Bronchial epithelial cell (primary cell): ENCODE measurements around the gene PDE4B. TPM values are rescaled to one million over a fixed set of nuclear protein-coding genes. Genes with fewer than 3 reads are reported as not detected.
"Not testable (repeated sequence)": the region's sequence is repeated elsewhere in the genome, so short reads cannot be mapped to it uniquely, and the experiment has no call there.

Source experiments
- DNase-seq: peaks from one replicate; pipeline ENCODE4 v3.0.0-alpha.2; 2010; ENCODE audit warnings: low read depth
- FAIRE-seq: peaks from 2 replicates; lab custom pipeline; 2011; peaks lifted over from hg19 to GRCh38; lab: Jason Lieb, UNC
- H3K27me3 ChIP-seq: 2 replicates; pipeline ENCODE4 v1.5.1; 2011; ENCODE audit warnings: low read length; ENCODE audit not compliant: control insufficient read depth, insufficient read depth
- H3K36me3 ChIP-seq: 2 replicates; pipeline ENCODE4 v1.5.1; 2011; ENCODE audit warnings: low read length; ENCODE audit not compliant: control insufficient read depth, insufficient read depth
- H3K4me3 ChIP-seq: 2 replicates; pipeline ENCODE4 v1.5.1; 2011; ENCODE audit warnings: mild to moderate bottlenecking, low read depth, low read length, control low read depth
- CTCF ChIP-seq: IDR thresholded peaks from 2 replicates; pipeline ENCODE4 v1.5.1; 2011; ENCODE audit warnings: mild to moderate bottlenecking, moderate library complexity, low read length, control low read depth, inconsistent platforms; ENCODE audit not compliant: insufficient read depth, severe bottlenecking
- total RNA-seq: library from RNA; depleted of rRNA; stranded (reverse); fragments of >200 nt; gene quantifications from 2 replicates; pipeline ENCODE4 v1.2.1, GENCODE V29; 2014

The PDE4B gene
- total RNA-seq, 1 donor from 2014 or later = 0.26 TPM

GRCh38 chr1:65844296-65844695 is 51.6 kb downstream of the PDE4B start:
- DNase-seq (no peak), FAIRE-seq (no peak)
- Histone ChIP-seq H3K27me3 (no peaks in the 10 kb centered on the region), H3K36me3 (no peaks in the 10 kb centered on the region), H3K4me3 (no peak overlapping the region)
- TF ChIP-seq CTCF = no peak

GRCh38 chr1:65844821-65845534 is 52.3 kb downstream of the PDE4B start:
- TF ChIP-seq CTCF = no peak
- H3K36me3 ChIP-seq = no peaks in the 10 kb centered on the region
- FAIRE-seq (no peak), DNase-seq (no peak)
- H3K4me3 ChIP-seq = no peak overlapping the region
- H3K27me3 ChIP-seq = no peaks in the 10 kb centered on the region

GRCh38 chr1:65845535-65846060 is 52.9 kb downstream of the PDE4B start:
- Histone ChIP-seq H3K36me3 (no peaks in the 10 kb centered on the region), H3K4me3 (no peak overlapping the region), H3K27me3 (no peaks in the 10 kb centered on the region)
- FAIRE-seq (no peak), DNase-seq (no peak)
- no peak for TF ChIP-seq CTCF

GRCh38 chr1:65846866-65847265 is 54.2 kb downstream of the PDE4B start:
- FAIRE-seq (no peak), DNase-seq (no peak)
- Histone ChIP-seq H3K27me3 (no peaks in the 10 kb centered on the region), H3K36me3 (no peaks in the 10 kb centered on the region), H3K4me3 (no peak overlapping the region)
- no peak for TF ChIP-seq CTCF

- no peaks in the 10 kb centered on the region for H3K27me3 ChIP-seq
- FAIRE-seq (no peak), DNase-seq (no peak)
- H3K36me3 ChIP-seq = no peaks in the 10 kb centered on the region
- TF ChIP-seq CTCF = no peak
- H3K4me3 ChIP-seq = no peak overlapping the region
Observed at GRCh38 chr1:65850281-65850680, 57.6 kb downstream of the PDE4B start.

- H3K4me3 ChIP-seq, DNase-seq, H3K36me3 ChIP-seq, H3K27me3 ChIP-seq, FAIRE-seq: not testable (repeated sequence)
Observed at GRCh38 chr1:65856591-65856990, 63.9 kb downstream of the PDE4B start.
